ENCODE measurements around the gene SYCP2.

- TF ChIP-seq EZH2 (IDR thresholded peaks at IDR 0.05): no peak
- no peak for TF ChIP-seq CTCF (IDR thresholded peaks at IDR 0.05)
- no peak for TF ChIP-seq EZH2phosphoT487 (IDR thresholded peaks at IDR 0.05)
Measured at GRCh38 chr20:59961423-59961822, 28.0 kb upstream of the SYCP2 start.

All from neural progenitor cell (in vitro differentiated cells).